NCI-H146 treated with DMSO at 0.1 percent for 48 hours (cell line): ENCODE measurements around the gene GDI2.

Experiments
- DNase-seq: peaks from one replicate; lab custom pipeline; 2025; ENCODE audit not compliant: unreplicated experiment; lab: John Stamatoyannopoulos, UW

Gene GDI2

GRCh38 chr10:5746197-5746596 is 67.0 kb downstream of the GDI2 start:
- DNase-seq: no peak

- DNase-seq: no peak
Observed at GRCh38 chr10:5744849-5745248, 68.4 kb downstream of the GDI2 start.

GRCh38 chr10:5743736-5744135 is 69.5 kb downstream of the GDI2 start:
- no peak for DNase-seq

- DNase-seq: no peak
Observed at GRCh38 chr10:5742116-5742515, 71.1 kb downstream of the GDI2 start.

GRCh38 chr10:5741276-5741675 is 72.0 kb downstream of the GDI2 start:
- no peak for DNase-seq

GRCh38 chr10:5738427-5738826 is 74.8 kb downstream of the GDI2 start:
- no peak for DNase-seq

GRCh38 chr10:5737352-5737751 is 75.9 kb downstream of the GDI2 start:
- DNase-seq: no peak

GRCh38 chr10:5736591-5736990 is 76.6 kb downstream of the GDI2 start:
- DNase-seq: no peak

- no peak for DNase-seq
Observed at GRCh38 chr10:5735119-5735518, 78.1 kb downstream of the GDI2 start.

GRCh38 chr10:5732141-5732540 is 81.1 kb downstream of the GDI2 start:
- no peak for DNase-seq

- DNase-seq: no peak
Observed at GRCh38 chr10:5731559-5731958, 81.7 kb downstream of the GDI2 start.

GRCh38 chr10:5730766-5731165 is 82.5 kb downstream of the GDI2 start:
- no peak for DNase-seq

- no peak for DNase-seq
Observed at GRCh38 chr10:5723692-5724091, 89.5 kb downstream of the GDI2 start.

- no peak for DNase-seq
Observed at GRCh38 chr10:5720182-5720581, 93.1 kb downstream of the GDI2 start.

GRCh38 chr10:5719546-5719945 is 93.7 kb downstream of the GDI2 start:
- DNase-seq: no peak
